HG03135 (cell line): ENCODE data around the gene DTD1.
"Not testable (repeated sequence)": the region's sequence is repeated elsewhere in the genome, so short reads cannot be mapped to it uniquely, and the experiment has no call there.

Source experiments
- ATAC-seq: cut with Tn5 transposase; IDR thresholded peaks from one replicate; pipeline ENCODE4 v1.9.1; 2021; ENCODE audit warnings: mild to moderate bottlenecking, moderate library complexity; ENCODE audit not compliant: unreplicated experiment

Gene DTD1

DNA sequence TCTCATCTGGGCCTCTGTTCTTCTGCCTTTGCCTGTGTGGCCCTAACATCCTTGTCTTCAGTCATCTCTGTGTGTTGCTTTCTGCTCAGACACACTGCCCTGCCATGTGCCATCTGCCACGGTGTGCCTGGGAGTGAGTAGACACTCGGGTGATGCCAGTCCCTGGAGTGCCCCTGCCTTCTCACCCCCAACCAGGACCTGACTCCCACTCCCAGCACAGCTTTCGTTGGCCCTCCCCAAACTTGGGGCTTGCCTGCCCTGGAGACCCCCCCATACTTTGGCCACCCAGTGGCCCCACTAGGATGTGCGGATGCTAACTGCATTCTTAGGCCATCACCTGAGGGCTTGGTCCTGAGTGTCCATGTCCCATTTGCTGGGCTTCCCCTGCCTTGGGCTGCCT is 149.3 kb downstream of the DTD1 start:
- ATAC-seq = no peak

DNA sequence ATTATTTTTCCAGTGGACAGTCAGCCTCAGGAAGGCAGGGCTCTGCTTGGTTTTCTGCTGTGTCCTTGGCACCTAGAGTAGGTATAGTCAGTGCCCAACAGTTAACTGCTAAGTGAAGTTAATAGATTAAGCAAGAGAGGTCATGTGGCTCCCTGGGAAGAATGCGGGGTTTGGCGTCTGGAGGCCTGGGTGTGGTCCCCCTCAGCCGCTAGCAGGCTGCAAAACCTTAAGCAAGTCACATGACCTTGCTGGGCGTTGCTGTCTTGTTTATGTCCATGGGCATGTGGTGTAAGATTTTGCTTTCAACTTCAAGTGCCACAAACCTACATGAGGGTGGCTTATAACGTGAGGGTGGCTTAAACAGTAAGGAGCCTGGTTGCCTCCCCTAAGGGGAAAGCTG is 150.2 kb downstream of the DTD1 start:
- no peak for ATAC-seq

DNA sequence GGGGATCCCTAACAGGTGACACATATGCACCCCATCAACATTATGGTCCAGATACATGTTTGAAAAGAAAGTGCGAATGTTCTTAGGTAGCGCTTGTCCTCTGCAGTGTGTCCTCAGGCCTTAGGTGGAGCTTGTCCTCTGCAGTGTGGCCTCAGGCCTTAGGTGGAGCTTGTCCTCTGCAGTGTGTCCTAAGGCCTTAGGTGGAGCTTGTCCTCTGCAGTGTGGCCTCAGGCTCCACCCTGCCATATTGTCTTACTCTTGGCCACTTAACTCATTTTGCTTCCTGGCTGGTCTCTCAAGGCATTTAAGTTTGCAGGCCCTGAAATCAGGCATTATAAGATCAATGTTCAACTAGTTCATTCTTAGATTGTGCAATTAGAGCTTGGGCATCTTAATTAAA is 151.0 kb downstream of the DTD1 start:
- ATAC-seq = no peak

DNA sequence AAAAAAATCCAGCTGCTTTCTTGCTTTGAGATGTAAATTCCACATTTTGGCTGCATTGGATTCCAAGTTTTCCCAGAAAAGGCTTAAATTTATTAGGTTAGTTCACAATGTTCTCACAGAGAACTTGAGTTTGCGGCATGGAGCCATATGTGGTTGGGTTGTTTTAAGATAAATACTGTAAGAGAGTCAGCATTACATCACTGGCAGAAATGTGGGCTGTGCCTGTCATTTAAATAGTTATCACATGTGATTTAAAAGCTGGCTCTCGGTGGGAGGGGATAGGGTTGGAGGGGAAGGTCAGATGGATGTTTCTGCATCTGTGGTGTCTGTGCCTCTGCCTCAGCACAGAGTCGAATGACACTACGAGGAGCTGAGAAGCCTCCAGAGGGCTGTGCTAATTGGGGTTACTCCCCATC is 151.9 kb downstream of the DTD1 start:
- ATAC-seq = no peak

DNA sequence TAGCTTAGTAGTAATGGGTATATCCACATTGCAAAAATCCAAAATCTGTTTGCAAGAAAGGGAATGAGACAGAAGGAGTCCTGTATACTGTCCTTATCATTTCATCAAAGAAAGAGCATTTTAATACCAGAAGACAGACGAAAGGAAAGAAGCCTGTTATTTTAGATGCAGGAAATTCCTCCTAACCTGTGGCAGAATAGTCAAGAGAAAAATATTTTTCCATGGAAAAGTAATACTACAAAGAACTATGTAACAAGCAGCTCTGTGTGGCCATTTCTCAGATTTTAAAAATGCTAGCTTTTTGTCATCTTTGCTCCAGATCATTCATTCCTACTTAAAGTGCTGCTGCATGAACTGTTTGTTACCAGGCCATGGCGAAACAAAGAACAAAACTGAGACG is 152.9 kb downstream of the DTD1 start:
- no peak for ATAC-seq

DNA sequence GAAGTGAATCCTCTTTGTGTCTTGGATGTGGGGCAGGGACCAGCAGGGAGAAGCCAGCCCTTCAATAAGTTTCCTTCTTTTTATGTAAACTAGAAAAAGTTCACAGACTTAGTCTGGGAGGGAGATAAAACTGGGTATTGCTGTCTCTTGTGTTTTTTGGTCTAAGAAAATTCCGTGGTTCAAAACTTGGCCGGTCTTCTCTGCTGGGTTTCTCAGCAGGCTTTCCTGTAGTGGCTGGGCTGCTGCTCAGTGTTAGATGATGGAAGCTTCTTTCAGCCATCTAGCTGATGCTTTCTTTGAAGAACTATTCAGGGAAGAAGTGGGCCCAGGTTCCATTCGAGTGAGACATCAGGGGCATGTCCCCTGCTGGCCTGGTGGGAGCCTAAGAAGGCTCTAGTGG is 155.0 kb downstream of the DTD1 start:
- ATAC-seq = no peak

DNA sequence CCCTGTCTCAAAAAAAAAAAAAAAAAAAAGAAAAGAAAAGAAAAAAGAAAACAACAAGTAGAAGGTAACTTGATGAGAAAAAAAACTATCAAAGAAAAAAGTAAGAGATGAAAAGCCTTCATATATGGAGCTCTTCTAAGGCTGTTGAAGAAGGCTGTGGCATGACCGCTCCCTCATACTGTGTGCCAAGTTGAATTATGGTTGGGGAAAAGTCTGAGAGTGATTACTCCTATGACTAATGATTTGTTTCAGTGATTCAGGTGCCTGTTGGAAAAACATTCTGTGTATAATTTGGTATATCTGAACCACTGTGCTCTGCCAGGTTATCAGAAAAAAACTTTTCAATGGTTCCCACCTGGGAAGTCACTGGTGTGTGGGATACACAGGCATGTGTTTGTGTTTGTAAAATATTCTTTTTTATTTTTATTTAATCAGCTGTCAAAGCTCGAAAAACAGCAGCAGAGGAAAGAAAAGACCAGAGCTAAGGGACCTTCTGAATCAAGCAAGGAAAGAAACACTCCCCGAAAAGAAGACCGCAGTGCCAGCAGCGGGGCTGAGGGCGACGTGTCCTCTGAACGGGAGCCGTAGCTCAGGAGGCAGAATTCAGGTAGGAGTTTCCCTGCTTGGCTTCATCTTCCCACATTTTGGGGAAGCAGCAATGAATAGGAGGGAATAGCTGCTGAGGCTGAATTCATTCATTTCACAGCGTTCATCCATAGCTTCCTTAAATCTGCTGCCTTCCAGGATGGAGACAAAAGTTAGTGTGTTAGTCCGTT is 156.0 kb downstream of the DTD1 start:
- ATAC-seq = no peak

DNA sequence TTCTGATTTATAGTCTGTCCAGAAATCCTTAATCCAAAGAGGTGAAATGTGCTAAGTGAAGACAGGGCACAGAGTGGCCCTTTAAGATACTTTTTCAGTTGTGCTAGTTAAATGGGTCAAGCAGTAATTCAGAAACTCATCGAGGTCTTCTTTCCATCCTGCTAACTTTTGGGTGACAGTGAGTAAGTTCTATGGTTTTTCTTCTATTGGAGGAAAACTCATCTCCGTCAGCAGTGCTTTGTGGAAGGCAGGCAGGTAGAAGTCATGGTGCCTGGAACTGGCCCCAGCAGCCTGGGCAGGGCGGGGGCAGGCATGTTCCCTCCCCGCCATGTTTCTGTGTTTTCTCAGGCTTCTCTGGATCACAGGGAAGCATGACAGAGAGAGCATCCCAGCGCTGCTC is 159.2 kb downstream of the DTD1 start:
- ATAC-seq = no peak

DNA sequence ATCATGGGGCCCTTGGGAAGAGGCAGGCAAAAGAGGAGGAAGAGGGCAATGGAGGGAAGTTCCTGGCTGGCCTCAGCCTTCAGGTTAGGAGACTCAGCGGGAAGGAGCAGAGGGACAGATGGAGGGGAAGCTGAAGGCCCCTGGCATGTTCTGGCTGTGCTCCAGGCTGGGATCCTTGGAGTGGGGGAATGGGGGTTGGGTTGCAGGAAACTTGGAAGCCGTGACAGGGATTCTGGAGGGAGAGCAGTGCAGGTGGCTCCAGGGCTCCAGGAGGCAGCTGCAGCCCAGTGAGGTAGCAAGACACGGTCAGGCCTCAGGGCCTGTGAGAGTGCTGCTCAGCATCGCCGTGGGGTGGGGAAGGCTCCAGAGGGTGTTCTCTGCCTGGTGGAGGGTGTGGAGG is 161.1 kb downstream of the DTD1 start:
- no peak for ATAC-seq

DNA sequence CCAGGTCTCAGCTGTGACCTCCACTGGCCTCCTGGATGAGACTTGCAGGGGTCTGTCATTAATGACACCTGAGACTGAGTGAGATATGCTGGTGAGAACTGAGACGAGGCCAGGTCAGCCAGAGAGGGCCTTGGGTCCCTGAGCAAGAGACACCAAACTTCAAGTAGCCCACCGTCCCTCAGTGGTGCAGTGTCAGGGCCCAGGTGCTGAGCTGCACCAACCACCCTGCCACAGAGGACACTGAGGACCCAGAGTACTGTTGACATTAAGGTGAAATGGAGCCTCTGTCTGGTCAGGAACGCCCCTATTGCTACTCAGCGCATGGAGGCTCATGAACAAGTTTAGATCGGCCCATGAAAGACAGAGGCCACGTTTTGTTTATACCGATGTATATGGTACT is 161.7 kb downstream of the DTD1 start:
- no peak for ATAC-seq

DNA sequence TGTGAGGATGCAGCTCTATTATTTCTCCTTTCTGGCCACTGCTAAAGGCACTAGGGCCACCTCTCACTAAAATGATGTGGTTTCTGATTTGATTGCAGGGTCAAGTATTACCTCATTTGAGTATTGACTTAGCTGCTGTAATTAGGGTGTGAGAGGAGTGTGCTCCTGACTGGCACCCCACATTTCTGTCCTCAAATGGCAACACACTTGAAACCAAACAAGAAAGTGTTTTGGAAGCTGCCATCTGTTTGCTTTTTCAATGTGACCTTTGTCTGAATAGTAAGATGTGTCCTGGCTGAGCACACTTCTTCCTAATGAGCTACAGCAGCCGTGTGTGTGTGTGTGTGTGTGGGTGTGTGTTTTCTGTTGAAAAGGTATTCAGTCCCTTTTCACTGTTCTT is 162.9 kb downstream of the DTD1 start:
- ATAC-seq = no peak

DNA sequence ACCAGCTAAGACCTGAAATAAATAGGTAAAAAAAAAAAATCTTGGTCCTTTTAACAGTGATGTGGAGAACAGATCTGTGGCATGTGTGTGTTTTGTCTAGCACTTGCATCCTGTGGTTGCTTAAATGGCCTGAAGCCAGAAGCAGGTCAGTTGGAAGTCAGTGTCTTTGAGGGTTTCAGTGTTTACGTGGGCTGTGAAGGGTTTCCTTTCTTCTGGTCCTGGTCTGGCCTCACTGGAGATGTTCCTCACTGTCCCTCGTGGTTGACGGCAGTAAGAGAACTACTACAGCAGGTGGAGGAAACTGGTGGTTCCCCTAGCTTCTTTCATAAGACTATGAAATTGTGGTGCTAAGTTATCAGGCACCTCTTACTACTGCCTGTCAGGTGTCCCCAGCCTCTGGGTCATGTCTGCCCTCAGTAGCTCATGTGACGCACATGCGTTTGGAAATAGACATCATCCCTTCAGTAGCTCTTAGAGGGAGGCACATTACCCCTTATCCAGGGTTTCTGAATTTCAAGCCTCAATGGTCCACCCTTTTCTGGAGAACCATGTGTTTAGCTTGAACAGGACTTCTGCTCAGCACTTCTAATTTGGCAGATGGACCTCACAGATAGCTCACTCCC is 166.3 kb downstream of the DTD1 start:
- ATAC-seq = peak; percentile 99

DNA sequence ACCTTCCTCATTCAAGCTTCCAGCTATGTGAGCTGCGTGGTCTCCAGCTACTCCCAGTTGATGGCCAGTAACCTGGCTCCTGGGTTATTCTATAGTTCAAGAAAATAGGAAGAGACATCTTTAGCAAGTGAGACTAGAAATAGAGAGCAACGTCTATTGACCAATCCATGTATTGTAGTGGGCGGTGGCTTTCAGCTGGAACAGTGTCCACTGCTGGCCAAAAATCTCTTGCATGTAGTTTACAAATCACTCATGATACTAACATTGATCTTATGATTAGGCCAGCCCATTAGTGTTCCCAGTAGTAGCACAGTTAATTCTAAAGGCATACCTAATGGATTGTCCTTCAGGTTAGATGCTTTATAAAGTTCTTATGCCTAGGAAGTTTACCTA is 166.8 kb downstream of the DTD1 start:
- no peak for ATAC-seq

DNA sequence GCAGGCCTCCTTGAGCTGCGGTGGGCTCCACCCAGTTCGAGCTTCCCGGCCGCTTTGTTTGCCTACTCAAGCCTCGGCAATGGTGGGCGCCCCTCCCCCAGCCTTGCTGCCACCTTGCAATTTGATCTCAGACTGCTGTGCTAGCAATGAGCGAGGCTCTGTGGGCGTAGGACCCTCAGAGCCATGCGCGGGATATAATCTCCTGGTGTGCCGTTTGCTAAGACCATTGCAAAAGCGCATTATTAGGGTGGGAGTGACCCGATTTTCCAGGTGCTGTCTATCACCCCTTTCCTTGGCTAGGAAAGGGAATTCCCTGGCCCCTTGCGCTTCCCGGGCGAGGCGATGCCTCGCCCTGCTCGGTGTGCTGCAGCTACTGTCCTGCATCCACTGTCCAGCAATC is 173.0 kb downstream of the DTD1 start:
- ATAC-seq = not testable (repeated sequence)

DNA sequence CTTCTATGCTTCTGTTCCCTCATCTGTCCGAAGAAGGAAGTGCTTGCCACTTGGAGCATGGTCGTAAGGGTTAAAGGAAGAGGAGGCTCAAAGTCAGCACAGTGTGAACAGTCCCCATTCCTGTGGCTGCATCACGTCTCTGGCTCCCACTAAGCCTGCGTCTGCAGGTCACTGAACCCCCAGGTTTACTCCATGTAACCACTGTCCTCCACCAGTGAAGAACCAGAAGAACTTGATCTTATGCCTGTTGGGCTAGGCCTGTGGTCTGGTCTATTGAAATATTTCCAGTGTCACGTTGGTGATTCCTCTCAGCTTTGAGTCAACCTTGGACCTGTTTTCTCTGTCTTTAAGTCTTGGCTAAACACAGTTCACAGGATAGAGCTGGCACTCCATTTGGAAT is 179.8 kb downstream of the DTD1 start:
- ATAC-seq = no peak

DNA sequence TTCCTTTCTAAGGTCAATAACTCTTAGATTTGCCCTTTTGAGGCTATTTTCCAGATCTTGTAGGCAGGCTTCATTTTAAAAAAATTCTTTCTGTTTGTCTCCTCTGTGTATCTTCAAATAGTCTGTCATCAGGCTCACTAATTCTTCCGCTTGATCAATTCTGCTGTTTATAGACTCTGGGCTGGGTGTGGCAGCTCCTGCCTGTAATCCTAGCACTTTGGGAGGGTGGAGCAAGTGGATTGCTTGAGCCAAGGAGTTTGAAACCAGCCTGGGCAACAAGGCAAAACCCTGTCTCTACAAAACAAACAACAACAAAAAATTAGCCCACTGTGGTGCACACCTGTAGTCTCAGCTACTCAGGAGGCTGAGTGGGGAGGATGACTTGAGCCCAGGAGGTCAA is 185.7 kb downstream of the DTD1 start:
- ATAC-seq = no peak

DNA sequence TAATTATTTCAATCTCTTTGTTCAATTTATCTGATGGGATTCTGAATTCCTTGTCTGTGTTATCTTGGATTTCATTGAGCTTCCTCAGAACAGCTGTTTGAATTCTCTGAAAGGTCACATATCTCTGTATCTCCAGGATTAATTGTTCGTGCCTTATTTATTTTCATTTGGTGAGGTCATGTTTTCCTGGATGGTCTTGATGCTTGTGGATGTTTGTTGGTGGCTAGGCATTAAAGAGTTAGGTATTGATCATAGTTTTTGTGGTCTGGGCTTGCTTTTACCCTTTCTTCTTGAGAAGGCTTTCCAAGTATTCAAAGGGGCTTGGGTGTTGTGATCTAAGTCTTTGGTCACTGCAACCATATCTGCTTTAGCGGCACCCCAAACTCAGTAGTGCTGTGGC is 186.4 kb downstream of the DTD1 start:
- ATAC-seq = no peak

DNA sequence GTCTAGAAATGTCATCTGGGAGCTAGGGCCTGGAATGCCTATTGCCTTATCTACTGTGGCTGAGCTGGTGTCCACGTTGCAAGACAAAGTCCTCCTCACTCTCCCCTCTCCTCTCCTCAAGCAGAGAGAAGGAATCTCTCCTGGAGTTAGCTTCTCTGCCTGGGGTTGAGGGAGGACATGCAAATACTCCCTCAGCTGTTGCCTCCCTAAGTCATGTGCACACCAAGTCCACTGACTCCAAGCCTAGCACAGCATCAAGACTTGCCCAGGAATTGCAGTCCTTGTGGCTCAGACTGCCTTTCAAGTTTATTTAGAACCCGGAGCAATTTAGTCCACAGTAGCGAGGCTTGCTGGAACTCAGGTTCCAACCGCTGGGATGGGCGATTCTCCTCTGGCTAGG is 187.8 kb downstream of the DTD1 start:
- no peak for ATAC-seq

DNA sequence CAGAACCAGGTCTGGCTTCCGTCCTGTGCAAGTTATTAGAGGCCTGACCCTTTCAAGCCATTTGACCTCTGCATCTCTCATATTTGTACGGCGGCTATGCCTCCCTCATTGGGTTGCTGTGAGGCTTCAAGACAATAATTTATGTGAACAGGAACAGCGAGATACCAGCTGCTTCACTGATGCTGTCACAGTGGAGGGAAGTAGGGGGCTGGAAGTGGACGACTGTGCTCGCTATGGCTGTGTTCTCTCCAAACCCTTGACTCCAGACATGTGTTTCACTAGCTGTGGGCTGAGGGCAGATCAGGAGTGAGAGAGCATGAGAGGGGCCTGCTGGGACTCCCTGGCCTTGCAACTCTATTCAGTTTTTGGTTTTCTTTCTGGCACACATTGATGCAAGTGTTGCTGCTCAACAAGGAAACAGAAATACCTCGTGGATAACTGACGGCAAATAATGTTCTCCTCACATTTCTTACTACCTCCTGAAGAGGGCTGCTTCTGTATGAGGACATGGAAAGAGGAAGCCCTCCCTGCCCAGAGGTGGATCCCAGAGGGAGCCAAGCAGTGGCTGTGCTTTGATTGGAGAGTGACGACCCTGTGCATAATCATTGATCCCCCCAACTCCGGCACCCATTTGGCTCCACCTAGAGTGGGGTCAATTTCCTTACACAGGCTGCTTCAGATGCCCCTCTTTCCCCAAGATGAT is 191.0 kb downstream of the DTD1 start:
- no peak for ATAC-seq

DNA sequence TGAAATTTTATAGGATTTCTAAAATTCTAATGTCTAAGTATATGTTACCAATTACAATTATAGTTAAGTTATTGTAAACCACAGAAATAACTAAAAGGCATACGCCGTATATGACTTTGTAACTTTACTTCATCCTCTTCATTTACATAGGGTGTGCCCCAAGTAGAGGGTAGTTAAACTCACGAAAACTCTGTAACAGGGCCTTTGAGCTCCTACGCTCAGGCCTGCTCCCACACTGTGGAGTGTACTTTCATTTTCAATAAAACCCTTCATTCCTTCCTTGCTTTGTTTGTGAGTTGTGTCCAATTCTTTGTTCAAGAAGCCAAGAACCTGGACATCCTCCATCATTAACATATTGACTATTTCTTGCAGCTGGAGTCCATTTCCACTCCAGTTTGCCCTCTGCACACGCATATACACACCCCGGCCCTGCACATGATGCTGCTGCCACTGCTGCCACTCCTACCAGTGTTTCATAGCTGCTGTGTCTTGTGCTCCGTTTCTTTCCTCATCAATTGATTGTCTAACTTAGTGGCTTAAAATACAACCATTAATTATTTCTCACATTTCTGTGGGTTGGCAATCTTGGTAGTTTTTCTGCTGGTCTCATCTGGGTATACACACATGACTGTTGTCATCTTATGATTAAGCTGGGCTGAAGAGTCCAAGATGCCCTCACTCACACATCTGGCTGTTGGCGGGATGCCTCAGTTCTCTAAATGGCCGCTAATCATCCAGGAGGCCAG is 192.7 kb downstream of the DTD1 start:
- no peak for ATAC-seq

DNA sequence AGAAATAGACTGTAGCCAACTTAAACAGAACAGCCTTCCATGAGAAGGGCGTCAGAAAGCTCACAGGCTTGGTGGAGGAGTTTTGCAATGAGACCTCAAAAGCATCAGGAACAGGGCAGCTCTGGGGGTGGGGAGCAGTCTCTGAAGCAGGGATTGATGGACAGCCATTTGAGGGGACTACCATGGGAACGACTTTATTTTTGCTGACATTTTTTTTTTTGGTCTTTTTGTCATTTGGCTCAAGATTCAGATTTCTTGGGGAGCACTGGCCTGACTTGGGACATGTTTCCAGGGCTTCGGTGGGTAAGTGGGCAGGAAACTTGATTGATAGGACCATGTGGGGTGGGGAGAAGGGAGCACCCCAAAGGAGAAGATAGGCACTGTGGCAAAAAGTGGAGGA is 193.7 kb downstream of the DTD1 start:
- no peak for ATAC-seq
